Kidney epithelial cell (primary cell): ENCODE results near the gene GPC1. TPM values are rescaled to one million over a fixed set of nuclear protein-coding genes. Genes with fewer than 3 reads are reported as not detected.

Source experiments
- DNase-seq: peaks from one replicate; pipeline ENCODE4 v3.0.0-alpha.2; 2010; ENCODE audit warnings: low read depth
- H3K27me3 ChIP-seq: 2 replicates; pipeline ENCODE4 v1.6.0; 2011; ENCODE audit warnings: low read length; ENCODE audit not compliant: control insufficient read depth, insufficient read depth
- H3K36me3 ChIP-seq: 2 replicates; pipeline ENCODE4 v1.5.1; 2011; ENCODE audit warnings: low read length; ENCODE audit not compliant: control insufficient read depth, insufficient read depth
- H3K4me3 ChIP-seq: 2 replicates; pipeline ENCODE4 v1.5.1; 2011; ENCODE audit warnings: low read depth, mild to moderate bottlenecking, control low read depth, low read length
- CTCF ChIP-seq: IDR thresholded peaks from 2 replicates; pipeline ENCODE4 v1.5.1; 2011; ENCODE audit warnings: mild to moderate bottlenecking, moderate library complexity, low read length, control low read depth, inconsistent platforms; ENCODE audit not compliant: insufficient read depth, poor library complexity, severe bottlenecking
- total RNA-seq: library from RNA; depleted of rRNA; stranded (reverse); fragments of >200 nt; gene quantifications from 2 replicates; pipeline ENCODE4 v1.2.3, GENCODE V29; 2015

GPC1 gene
- total RNA-seq, 1 donor from 2014 or later = 75.2 TPM

- H3K4me3 ChIP-seq = no peak overlapping the region
- no peak for TF ChIP-seq CTCF
- DNase-seq = no peak
- H3K27me3 ChIP-seq = no peaks in the 10 kb centered on the region
- no peaks in the 10 kb centered on the region for H3K36me3 ChIP-seq
Measured at GRCh38 chr2:240393831-240394410, 41.5 kb upstream of the GPC1 start.

- Histone ChIP-seq H3K4me3 (no peak overlapping the region), H3K36me3 (no peaks in the 10 kb centered on the region), H3K27me3 (no peaks in the 10 kb centered on the region)
- no peak for TF ChIP-seq CTCF
- no peak for DNase-seq
Measured at GRCh38 chr2:240394549-240394948, 40.9 kb upstream of the GPC1 start.

GRCh38 chr2:240395448-240395847 is 40.0 kb upstream of the GPC1 start:
- no peak for DNase-seq
- TF ChIP-seq CTCF = no peak
- Histone ChIP-seq H3K36me3 (no peaks in the 10 kb centered on the region), H3K4me3 (no peak overlapping the region), H3K27me3 (no peaks in the 10 kb centered on the region)

GRCh38 chr2:240395896-240396622 is 39.4 kb upstream of the GPC1 start:
- H3K36me3 ChIP-seq = no peaks in the 10 kb centered on the region
- no peak overlapping the region for H3K4me3 ChIP-seq
- H3K27me3 ChIP-seq = no peaks in the 10 kb centered on the region
- no peak for DNase-seq
- TF ChIP-seq CTCF = no peak

GRCh38 chr2:240396623-240397541 is 38.6 kb upstream of the GPC1 start:
- no peak for DNase-seq
- TF ChIP-seq CTCF = no peak

More at GRCh38 chr2:240396623-240397541, 38.6 kb upstream of the GPC1 start:
- no peak overlapping the region for H3K4me3 ChIP-seq
- H3K36me3 ChIP-seq = no peaks in the 10 kb centered on the region
- peaks cover 3% of the 10 kb centered on the region for H3K27me3 ChIP-seq
